ENCODE results near the gene HTR3B.
A peak's percentile ranks its signal among the peaks of the same experiment; 100 is the strongest.

HTR3B gene

GRCh38 chr11:113989381-113989780 lies 84.8 kb downstream of the HTR3B start:
- no peak overlapping the region for H3K4me3 ChIP-seq (ENCODE audit: low read depth, low read length)
- no peak for TF ChIP-seq CTCF (IDR thresholded peaks at IDR 0.05; ENCODE audit: borderline replicate concordance, insufficient read depth, low read depth, low read length)

GRCh38 chr11:113989916-113990315 lies 85.3 kb downstream of the HTR3B start:
- no peak overlapping the region for H3K4me3 ChIP-seq (ENCODE audit: low read depth, low read length)
- TF ChIP-seq CTCF (IDR thresholded peaks at IDR 0.05; ENCODE audit: borderline replicate concordance, insufficient read depth, low read depth, low read length), result no peak

- H3K4me3 ChIP-seq (ENCODE audit: low read depth, low read length), result no peak overlapping the region
- TF ChIP-seq CTCF (IDR thresholded peaks at IDR 0.05; ENCODE audit: borderline replicate concordance, insufficient read depth, low read depth, low read length), result no peak
Measured at GRCh38 chr11:113991170-113991569, 86.6 kb downstream of the HTR3B start.

- H3K4me3 ChIP-seq (ENCODE audit: low read depth, low read length), result no peak overlapping the region
- no peak for TF ChIP-seq CTCF (IDR thresholded peaks at IDR 0.05; ENCODE audit: borderline replicate concordance, insufficient read depth, low read depth, low read length)
Measured at GRCh38 chr11:113991718-113992458, 87.3 kb downstream of the HTR3B start.

DNA sequence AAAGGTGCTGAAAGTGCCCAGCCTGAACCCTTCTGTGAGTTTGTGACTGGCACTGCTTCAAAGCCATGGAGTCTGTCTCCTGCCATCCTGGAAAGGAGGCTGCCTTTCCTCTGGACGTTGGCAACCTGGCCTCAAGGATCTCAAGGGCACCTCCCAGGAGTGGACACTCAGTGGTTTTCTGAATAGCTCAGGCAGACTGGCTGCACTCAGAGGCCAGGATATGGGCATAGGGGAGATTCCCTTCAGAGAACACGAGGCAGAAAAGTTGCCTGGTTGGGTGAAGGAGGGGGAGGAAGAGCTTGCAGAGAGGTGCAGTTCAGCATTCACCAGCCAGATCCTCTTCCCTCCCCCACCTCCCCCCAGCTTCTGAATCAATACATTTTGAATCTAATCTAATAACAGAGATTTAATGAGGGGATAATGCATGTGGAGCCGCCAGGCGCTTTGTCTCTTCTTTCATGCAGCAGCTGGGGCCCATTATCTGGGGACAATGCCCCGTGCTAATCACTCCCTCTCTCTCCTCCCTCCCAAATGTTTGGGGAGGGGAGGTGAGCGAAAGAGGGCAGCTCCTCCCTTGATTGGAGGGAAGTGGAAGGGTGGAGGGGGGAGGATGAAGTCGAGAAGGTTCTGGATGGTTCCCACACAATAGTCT lies 88.0 kb downstream of the HTR3B start:
- no peak for TF ChIP-seq CTCF (IDR thresholded peaks at IDR 0.05; ENCODE audit: borderline replicate concordance, insufficient read depth, low read depth, low read length)
- no peak overlapping the region for H3K4me3 ChIP-seq (ENCODE audit: low read depth, low read length)

DNA sequence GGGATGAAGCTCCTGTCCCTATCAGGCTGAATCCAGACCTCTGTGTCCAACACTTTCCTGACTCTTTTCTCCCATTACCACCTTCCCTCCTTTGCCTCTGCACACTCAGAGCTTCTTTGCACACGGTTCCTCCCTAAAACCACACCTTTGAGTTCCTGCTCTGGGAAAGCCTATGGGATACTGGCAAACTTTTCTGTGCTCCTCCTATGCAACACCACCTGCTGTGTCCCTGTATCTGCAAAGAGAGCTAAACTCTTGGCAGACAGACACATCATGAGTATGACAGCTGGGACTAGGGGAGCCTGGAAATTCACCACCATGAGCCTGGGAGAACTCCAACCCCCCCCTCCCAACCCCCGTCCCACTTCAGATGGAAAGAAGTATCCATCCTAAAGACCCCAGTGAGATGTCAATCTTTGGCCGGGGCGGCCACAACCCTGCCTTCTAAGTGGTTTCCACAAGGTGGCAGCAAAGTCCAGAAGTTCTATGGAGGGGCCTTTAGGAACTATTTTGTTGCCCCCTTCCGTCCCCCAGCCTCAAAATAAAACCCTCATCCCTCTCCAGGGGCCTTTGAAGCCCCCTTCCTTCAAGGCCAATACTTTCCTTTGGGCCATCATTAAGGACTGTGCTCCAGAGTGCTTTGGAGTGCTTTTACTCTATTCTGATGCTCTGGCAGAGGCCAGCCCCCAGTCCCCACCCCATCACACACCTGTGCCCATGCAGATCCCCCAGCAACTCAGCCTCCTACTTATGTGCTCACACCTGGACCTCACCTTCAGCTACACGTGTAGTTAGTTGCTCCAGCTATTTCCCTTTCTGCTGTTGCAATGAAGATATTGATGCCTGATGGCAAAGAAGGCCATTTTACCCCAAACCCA lies 89.7 kb downstream of the HTR3B start:
- no peak overlapping the region for H3K4me3 ChIP-seq (ENCODE audit: low read depth, low read length)
- TF ChIP-seq CTCF (IDR thresholded peaks at IDR 0.05; ENCODE audit: borderline replicate concordance, insufficient read depth, low read depth, low read length), result peak; percentile 60
